Epithelial cell of proximal tubule (primary cell): Measurements from ENCODE around the gene RP9. TPM values are rescaled to one million over a fixed set of nuclear protein-coding genes. Genes with fewer than 3 reads are reported as not detected.

Source experiments
- DNase-seq: peaks from one replicate; pipeline ENCODE4 v3.0.0-alpha.2; 2011; ENCODE audit warnings: low read depth
- H3K4me3 ChIP-seq: 2 replicates; pipeline ENCODE4 v1.5.1; 2011; ENCODE audit warnings: low read depth, mild to moderate bottlenecking, low read length
- total RNA-seq: library from RNA; depleted of rRNA; stranded (reverse); fragments of >200 nt; gene quantifications from 2 replicates; pipeline ENCODE4 v1.2.3, GENCODE V29; 2015
- TF ChIP-seq, protein P1 (sequence below): conservative IDR thresholded peaks from 2 replicates; pipeline ENCODE4 v1.5.1; 2012; ENCODE audit warnings: low read depth, mild to moderate bottlenecking, low read length

Gene RP9
- total RNA-seq, 1 donor from 2014 or later, result 26.5 TPM

DNA sequence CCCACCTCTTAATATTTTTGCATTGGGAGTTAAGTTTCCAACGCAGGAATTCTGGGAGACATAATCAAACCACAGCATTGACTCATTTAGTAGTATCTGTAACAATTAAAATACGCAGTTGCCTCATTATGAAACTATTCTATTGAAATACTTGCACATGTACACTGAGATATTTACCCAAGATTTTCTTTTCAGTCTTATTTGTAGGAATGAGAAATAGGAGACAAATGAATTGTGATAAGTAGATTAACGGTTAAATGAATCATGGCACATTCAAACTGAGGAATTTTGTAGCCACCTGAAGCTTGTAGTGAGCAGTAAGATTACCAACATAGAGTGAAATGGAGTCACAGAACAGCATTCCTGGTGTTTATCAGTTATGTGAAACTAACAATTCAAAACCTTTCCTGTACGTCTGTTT lies 18.1 kb downstream of the RP9 start:
- DNase-seq, result no peak
- no peak overlapping the region for H3K4me3 ChIP-seq
- TF ChIP-seq, protein P1, sequence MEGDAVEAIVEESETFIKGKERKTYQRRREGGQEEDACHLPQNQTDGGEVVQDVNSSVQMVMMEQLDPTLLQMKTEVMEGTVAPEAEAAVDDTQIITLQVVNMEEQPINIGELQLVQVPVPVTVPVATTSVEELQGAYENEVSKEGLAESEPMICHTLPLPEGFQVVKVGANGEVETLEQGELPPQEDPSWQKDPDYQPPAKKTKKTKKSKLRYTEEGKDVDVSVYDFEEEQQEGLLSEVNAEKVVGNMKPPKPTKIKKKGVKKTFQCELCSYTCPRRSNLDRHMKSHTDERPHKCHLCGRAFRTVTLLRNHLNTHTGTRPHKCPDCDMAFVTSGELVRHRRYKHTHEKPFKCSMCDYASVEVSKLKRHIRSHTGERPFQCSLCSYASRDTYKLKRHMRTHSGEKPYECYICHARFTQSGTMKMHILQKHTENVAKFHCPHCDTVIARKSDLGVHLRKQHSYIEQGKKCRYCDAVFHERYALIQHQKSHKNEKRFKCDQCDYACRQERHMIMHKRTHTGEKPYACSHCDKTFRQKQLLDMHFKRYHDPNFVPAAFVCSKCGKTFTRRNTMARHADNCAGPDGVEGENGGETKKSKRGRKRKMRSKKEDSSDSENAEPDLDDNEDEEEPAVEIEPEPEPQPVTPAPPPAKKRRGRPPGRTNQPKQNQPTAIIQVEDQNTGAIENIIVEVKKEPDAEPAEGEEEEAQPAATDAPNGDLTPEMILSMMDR, result no peak

DNA sequence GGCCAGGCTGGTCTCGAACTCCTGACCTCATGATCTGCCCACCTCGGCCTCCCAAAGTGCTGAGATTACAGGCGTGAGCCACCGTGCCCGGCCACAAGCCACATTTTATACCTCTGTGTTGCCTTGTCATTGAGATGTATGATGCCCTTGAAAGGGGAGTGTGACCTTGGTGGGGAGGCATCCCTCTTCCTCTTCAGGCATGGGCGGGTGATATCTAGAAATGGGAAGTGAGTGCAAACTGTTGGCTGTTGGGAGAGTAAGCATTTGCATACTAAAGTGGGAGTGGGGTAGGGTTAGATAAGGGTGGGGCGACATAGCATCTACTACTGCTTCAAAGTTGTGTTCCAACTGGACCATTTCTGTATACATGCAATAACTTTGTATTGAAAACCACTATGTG lies 20.1 kb downstream of the RP9 start:
- TF ChIP-seq, protein P1, result no peak
- H3K4me3 ChIP-seq, result no peak overlapping the region
- no peak for DNase-seq

DNA sequence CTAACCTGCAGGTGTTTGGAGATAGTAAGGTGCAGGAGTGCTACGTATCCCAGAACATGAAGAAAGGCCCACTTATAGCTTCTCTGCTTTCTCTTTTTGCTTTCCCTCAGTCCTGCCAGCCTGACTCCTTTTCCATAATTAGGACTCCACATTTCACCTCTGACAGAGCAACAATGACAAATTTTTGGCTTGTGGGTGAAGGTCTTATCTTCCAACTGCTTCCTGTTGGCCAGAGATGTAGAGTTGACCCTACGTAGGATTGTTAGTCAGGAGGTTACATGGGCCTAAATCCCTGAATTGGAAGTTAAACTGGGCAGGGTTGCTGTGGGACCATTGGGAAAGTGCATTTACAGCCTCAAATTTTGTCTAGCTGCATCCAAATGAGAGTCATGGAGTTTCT lies 21.3 kb downstream of the RP9 start:
- DNase-seq, result no peak
- H3K4me3 ChIP-seq, result no peak overlapping the region
- TF ChIP-seq, protein P1, result no peak

- DNase-seq, result no peak
- TF ChIP-seq, protein P1, result no peak
- no peak overlapping the region for H3K4me3 ChIP-seq
Observed at GRCh38 chr7:33087356-33087755, 21.8 kb downstream of the RP9 start.

DNA sequence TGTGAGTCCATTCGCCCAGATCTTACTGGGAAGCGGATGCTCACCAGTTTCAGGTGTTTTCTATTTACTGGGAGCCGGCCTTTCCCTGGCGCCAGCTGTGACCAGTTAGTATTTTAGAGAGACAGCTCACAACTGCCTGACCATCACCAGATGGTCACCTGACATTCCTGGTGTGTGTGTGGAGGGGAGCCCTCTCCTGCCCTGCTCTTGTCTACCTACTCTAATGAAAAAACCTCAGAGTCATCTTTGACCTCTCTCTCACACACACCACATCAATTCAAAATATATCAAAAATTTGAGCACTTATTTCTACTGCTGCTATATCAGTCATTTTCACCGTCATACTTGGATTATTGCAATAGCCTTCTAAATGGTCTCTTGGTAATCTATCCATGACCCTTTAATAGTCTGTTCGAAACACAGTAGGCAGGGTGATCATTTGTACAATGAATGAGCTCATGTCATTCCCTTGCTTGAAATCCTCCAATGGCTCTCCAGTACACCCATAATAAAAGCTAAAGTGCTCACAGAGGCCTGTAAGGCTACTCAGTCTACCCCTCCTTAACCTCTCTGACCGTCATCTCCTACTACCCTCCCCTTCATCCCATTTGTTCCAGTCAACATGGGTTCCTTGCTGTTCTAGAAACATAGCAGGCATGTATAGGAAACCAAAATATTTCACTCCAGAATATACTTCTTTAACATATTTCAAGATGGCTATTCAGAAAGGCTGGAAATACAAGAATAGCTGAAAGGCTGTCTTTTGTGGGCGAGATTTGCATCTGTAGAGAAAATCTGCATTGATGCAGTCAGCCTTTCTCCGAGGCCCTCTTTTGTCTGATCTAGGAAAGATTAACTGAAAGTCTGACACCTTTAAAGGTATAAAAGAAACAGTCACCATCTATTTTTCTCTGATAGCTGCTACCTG lies 29.2 kb downstream of the RP9 start:
- TF ChIP-seq, protein P1, result no peak
- DNase-seq, result no peak
- no peak overlapping the region for H3K4me3 ChIP-seq

DNA sequence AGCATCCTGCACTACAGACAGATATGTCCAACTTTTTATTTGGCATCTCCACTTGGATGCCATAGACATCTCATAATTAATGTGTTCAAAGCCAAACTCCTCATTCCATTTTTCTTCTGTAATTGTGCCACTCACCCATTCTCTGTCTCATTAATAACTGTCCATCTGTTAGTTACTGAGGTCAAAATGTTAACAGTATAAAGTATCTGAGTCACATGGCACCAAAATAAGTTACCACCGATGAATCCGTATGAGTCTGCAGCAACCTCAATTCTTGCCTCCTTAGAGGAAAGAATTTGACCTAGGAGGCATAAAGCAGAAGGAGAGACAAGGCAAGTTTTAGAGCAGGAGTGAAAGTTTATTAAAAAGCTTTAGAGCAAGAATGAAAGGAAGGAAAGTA lies 30.1 kb downstream of the RP9 start:
- TF ChIP-seq, protein P1, result no peak
- no peak overlapping the region for H3K4me3 ChIP-seq
- no peak for DNase-seq

DNA sequence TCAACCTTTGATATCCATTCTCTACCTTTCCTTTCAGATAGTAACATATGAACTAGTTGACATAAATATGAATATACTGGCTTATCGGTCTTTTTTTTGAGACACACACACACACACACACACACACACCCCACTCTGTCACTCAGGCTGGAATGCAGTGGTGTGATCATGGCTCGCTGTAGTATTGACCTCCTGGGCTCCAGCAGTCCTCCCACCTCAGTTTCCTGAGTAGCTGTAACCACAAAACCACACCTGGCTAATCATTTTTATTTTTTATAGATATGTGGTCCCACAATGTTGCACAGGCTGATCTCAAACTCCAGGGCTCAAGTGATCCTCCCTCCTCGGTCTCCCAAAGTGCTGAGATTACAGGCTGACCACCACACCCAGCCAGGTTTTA lies 32.5 kb downstream of the RP9 start:
- TF ChIP-seq, protein P1, result no peak
- no peak for DNase-seq
- no peak overlapping the region for H3K4me3 ChIP-seq
